Measurements from ENCODE around the gene NELL1.

The NELL1 gene

GRCh38 chr11:21254790-21255189, 585.4 kb downstream of the NELL1 start:
- H3K27ac ChIP-seq = no peak overlapping the region
- TF ChIP-seq, protein P1, sequence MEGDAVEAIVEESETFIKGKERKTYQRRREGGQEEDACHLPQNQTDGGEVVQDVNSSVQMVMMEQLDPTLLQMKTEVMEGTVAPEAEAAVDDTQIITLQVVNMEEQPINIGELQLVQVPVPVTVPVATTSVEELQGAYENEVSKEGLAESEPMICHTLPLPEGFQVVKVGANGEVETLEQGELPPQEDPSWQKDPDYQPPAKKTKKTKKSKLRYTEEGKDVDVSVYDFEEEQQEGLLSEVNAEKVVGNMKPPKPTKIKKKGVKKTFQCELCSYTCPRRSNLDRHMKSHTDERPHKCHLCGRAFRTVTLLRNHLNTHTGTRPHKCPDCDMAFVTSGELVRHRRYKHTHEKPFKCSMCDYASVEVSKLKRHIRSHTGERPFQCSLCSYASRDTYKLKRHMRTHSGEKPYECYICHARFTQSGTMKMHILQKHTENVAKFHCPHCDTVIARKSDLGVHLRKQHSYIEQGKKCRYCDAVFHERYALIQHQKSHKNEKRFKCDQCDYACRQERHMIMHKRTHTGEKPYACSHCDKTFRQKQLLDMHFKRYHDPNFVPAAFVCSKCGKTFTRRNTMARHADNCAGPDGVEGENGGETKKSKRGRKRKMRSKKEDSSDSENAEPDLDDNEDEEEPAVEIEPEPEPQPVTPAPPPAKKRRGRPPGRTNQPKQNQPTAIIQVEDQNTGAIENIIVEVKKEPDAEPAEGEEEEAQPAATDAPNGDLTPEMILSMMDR (IDR thresholded peaks at IDR 0.05) = no peak
- no peaks in the 10 kb centered on the region for H3K27me3 ChIP-seq (ENCODE audit: control insufficient read depth, insufficient read depth, low read length)
- H2AFZ ChIP-seq = no peak overlapping the region
- no peak overlapping the region for H3K4me3 ChIP-seq (ENCODE audit: low read depth, low read length)
- H3K4me1 ChIP-seq = no peaks in the 10 kb centered on the region
- H3K79me2 ChIP-seq = no peaks in the 10 kb centered on the region
- no peak overlapping the region for H3K4me2 ChIP-seq (ENCODE audit: low read length)
- no peaks in the 10 kb centered on the region for H3K36me3 ChIP-seq (ENCODE audit: control insufficient read depth, insufficient read depth, low read length)
- no peak overlapping the region for H3K9ac ChIP-seq
- H3K9me3 ChIP-seq (ENCODE audit: control insufficient read depth, low read length) = no peaks in the 10 kb centered on the region

DNA sequence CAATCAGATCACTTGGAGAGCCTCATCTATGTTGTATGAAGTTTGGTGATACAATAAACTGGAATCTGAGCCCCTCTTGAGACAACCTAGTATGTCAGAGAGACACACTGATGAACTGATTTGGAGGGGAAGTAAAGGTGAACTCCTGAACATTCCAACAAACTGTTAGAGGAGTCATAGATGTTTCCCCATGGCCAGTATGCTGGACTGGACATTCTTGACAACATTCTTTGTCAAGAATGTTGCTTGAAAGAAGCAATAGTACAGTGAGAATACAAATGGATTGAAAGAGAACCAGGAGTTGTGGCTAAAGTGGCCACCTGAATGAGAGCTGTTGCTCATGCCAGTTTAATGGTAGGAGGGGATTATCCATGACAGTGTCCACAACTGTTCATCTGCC, 588.1 kb downstream of the NELL1 start:
- no peak overlapping the region for H3K9ac ChIP-seq
- H3K4me2 ChIP-seq (ENCODE audit: low read length) = no peak overlapping the region
- no peaks in the 10 kb centered on the region for H3K27me3 ChIP-seq (ENCODE audit: control insufficient read depth, insufficient read depth, low read length)
- H3K4me1 ChIP-seq = no peaks in the 10 kb centered on the region
- H3K79me2 ChIP-seq = no peaks in the 10 kb centered on the region
- no peaks in the 10 kb centered on the region for H3K9me3 ChIP-seq (ENCODE audit: control insufficient read depth, low read length)
- H2AFZ ChIP-seq = no peak overlapping the region
- H3K27ac ChIP-seq = no peak overlapping the region
- no peak overlapping the region for H3K4me3 ChIP-seq (ENCODE audit: low read depth, low read length)
- TF ChIP-seq, protein P1 (IDR thresholded peaks at IDR 0.05) = no peak
- H3K36me3 ChIP-seq (ENCODE audit: control insufficient read depth, insufficient read depth, low read length) = no peaks in the 10 kb centered on the region

DNA sequence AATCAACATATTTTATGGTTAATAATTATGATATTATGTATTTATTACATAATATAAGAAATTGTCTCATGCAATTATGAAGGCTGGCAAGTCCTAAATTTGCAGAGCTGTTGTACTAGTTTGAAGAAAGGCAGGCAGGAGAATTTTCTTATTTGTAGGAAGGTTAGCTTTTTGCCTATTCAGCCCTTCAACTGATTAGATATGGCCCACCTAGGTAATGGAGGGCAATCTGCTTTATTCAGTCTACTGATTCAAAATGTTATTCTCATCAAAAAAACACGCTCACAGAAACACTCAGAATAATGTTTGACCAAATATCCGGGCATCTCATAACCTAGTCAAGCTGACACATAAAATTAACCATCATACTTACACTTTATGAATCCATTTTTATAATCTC, 589.0 kb downstream of the NELL1 start:
- Histone ChIP-seq H3K79me2 (no peaks in the 10 kb centered on the region), H3K4me1 (no peaks in the 10 kb centered on the region), H2AFZ (no peak overlapping the region), H3K27me3 (ENCODE audit: control insufficient read depth, insufficient read depth, low read length) (no peaks in the 10 kb centered on the region), H3K9me3 (ENCODE audit: control insufficient read depth, low read length) (no peaks in the 10 kb centered on the region), H3K9ac (no peak overlapping the region), H3K27ac (no peak overlapping the region), H3K36me3 (ENCODE audit: control insufficient read depth, insufficient read depth, low read length) (no peaks in the 10 kb centered on the region), H3K4me2 (ENCODE audit: low read length) (no peak overlapping the region), H3K4me3 (ENCODE audit: low read depth, low read length) (no peak overlapping the region)
- TF ChIP-seq, protein P1 (IDR thresholded peaks at IDR 0.05) = no peak

- Histone ChIP-seq H3K9me3 (ENCODE audit: control insufficient read depth, low read length) (no peaks in the 10 kb centered on the region), H3K4me1 (no peaks in the 10 kb centered on the region), H3K4me3 (ENCODE audit: low read depth, low read length) (no peak overlapping the region), H3K27me3 (ENCODE audit: control insufficient read depth, insufficient read depth, low read length) (no peaks in the 10 kb centered on the region), H3K79me2 (no peaks in the 10 kb centered on the region), H2AFZ (no peak overlapping the region), H3K36me3 (ENCODE audit: control insufficient read depth, insufficient read depth, low read length) (no peaks in the 10 kb centered on the region), H3K27ac (no peak overlapping the region), H3K9ac (no peak overlapping the region), H3K4me2 (ENCODE audit: low read length) (no peak overlapping the region)
- TF ChIP-seq, protein P1 (IDR thresholded peaks at IDR 0.05) = no peak
These were observed 590.7 kb downstream of the NELL1 start for GRCh38 chr11:21260101-21260500.

GRCh38 chr11:21262992-21263391, 593.6 kb downstream of the NELL1 start:
- Histone ChIP-seq H3K4me2 (ENCODE audit: low read length) (no peak overlapping the region), H3K27me3 (ENCODE audit: control insufficient read depth, insufficient read depth, low read length) (no peaks in the 10 kb centered on the region), H3K4me1 (no peaks in the 10 kb centered on the region), H2AFZ (no peak overlapping the region), H3K9ac (no peak overlapping the region), H3K4me3 (ENCODE audit: low read depth, low read length) (no peak overlapping the region), H3K36me3 (ENCODE audit: control insufficient read depth, insufficient read depth, low read length) (no peaks in the 10 kb centered on the region), H3K27ac (no peak overlapping the region), H3K79me2 (no peaks in the 10 kb centered on the region), H3K9me3 (ENCODE audit: control insufficient read depth, low read length) (no peaks in the 10 kb centered on the region)
- TF ChIP-seq, protein P1 (IDR thresholded peaks at IDR 0.05) = no peak
